Putamen (tissue), 1 donor: Measurements from ENCODE around the gene FBXL7.
"Not testable (repeated sequence)": the region's sequence is repeated elsewhere in the genome, so short reads cannot be mapped to it uniquely, and the experiment has no call there.

Experiments used
- DNase-seq: peaks from one replicate; pipeline ENCODE4 v3.0.0-alpha.2; 2016; ENCODE audit warnings: low spot score

FBXL7 gene

GRCh38 chr5:15819617-15820016 lies 319.6 kb downstream of the FBXL7 start:
- no peak for DNase-seq

GRCh38 chr5:15821506-15821905 lies 321.5 kb downstream of the FBXL7 start:
- no peak for DNase-seq

- DNase-seq, result no peak
These were observed 323.4 kb downstream of the FBXL7 start for GRCh38 chr5:15823398-15823797.

GRCh38 chr5:15827741-15828140 lies 327.8 kb downstream of the FBXL7 start:
- no peak for DNase-seq

- DNase-seq, result no peak
These were observed 331.4 kb downstream of the FBXL7 start for GRCh38 chr5:15831408-15831807.

GRCh38 chr5:15833365-15833764 lies 333.4 kb downstream of the FBXL7 start:
- no peak for DNase-seq

- DNase-seq, result no peak
These were observed 334.7 kb downstream of the FBXL7 start for GRCh38 chr5:15834596-15835245.

- DNase-seq, result no peak
These were observed 335.5 kb downstream of the FBXL7 start for GRCh38 chr5:15835514-15835913.

GRCh38 chr5:15837551-15838289 lies 337.7 kb downstream of the FBXL7 start:
- no peak for DNase-seq

GRCh38 chr5:15844253-15844652 lies 344.3 kb downstream of the FBXL7 start:
- no peak for DNase-seq

GRCh38 chr5:15844871-15845270 lies 344.9 kb downstream of the FBXL7 start:
- no peak for DNase-seq

- DNase-seq, result no peak
These were observed 350.6 kb downstream of the FBXL7 start for GRCh38 chr5:15850536-15850935.

- DNase-seq, result no peak
These were observed 351.0 kb downstream of the FBXL7 start for GRCh38 chr5:15850939-15851341.

- DNase-seq, result no peak
These were observed 352.2 kb downstream of the FBXL7 start for GRCh38 chr5:15852217-15852616.

- DNase-seq, result no peak
These were observed 353.0 kb downstream of the FBXL7 start for GRCh38 chr5:15852949-15853348.

GRCh38 chr5:15858326-15858725 lies 358.3 kb downstream of the FBXL7 start:
- DNase-seq, result no peak

GRCh38 chr5:15864536-15865215 lies 364.7 kb downstream of the FBXL7 start:
- no peak for DNase-seq

GRCh38 chr5:15872259-15872658 lies 372.3 kb downstream of the FBXL7 start:
- DNase-seq, result not testable (repeated sequence)

GRCh38 chr5:15877914-15878313 lies 377.9 kb downstream of the FBXL7 start:
- DNase-seq, result no peak

GRCh38 chr5:15880201-15880600 lies 380.2 kb downstream of the FBXL7 start:
- DNase-seq, result no peak

- DNase-seq, result no peak
These were observed 385.2 kb downstream of the FBXL7 start for GRCh38 chr5:15885156-15885555.

GRCh38 chr5:15886156-15886555 lies 386.2 kb downstream of the FBXL7 start:
- DNase-seq, result no peak

GRCh38 chr5:15887093-15887492 lies 387.1 kb downstream of the FBXL7 start:
- DNase-seq, result no peak
